H1 (cell line): Measurements from ENCODE around the gene RTN4RL1.
"Not testable (repeated sequence)": the region's sequence is repeated elsewhere in the genome, so short reads cannot be mapped to it uniquely, and the experiment has no call there.

Experiments used
- BACH1 ChIP-seq: IDR thresholded peaks from 2 replicates; pipeline ENCODE4 v1.6.1; 2012; ENCODE audit warnings: low read length, improper control_type of control experiment
- CTCF ChIP-seq, 3 experiments: IDR thresholded peaks; 1 replicate in 2 of 3; 2 replicates in 1 of 3; pipeline versions ENCODE4 v1.5.1 to v1.6.1; 2011; ENCODE audit warnings: low read length in 3 of 3, mild to moderate bottlenecking in 3 of 3, inconsistent platforms in 2 of 3, low read depth in 1 of 3, moderate library complexity in 1 of 3; ENCODE audit not compliant: insufficient read depth in 1 of 3; ENCODE audit errors: control extremely low read depth in 1 of 3
- GTF2F1 ChIP-seq: IDR thresholded peaks from 2 replicates; pipeline ENCODE4 v1.6.1; 2012; ENCODE audit warnings: low read depth, low read length, improper control_type of control experiment, borderline replicate concordance
- KDM4A ChIP-seq: IDR thresholded peaks from one replicate; pipeline ENCODE4 v1.7.1; 2012; ENCODE audit warnings: low read depth, mild to moderate bottlenecking, moderate library complexity, low read length, inconsistent platforms; ENCODE audit not compliant: severe bottlenecking
- MAX ChIP-seq: IDR thresholded peaks from 2 replicates; pipeline ENCODE4 v1.6.1; 2012; ENCODE audit warnings: inconsistent platforms
- NRF1 ChIP-seq: IDR thresholded peaks from 2 replicates; pipeline ENCODE4 v1.6.1; 2011; ENCODE audit warnings: mild to moderate bottlenecking, low read depth, low read length, improper control_type of control experiment
- POLR2A ChIP-seq, 2 experiments: IDR thresholded peaks; 1 replicate in 1 of 2; 2 replicates in 1 of 2; pipeline ENCODE4 v1.6.1; 2011; ENCODE audit warnings: low read depth in 2 of 2, low read length in 2 of 2, mild to moderate bottlenecking in 2 of 2; ENCODE audit errors: control extremely low read depth in 1 of 2
- RAD21 ChIP-seq, 2 experiments: IDR thresholded peaks in 1 of 2; conservative IDR thresholded peaks in 1 of 2; 2 replicates each; pipeline ENCODE4 v1.6.1; 2011; ENCODE audit warnings: low read depth in 2 of 2, low read length in 2 of 2, improper control_type of control experiment in 1 of 2, inconsistent platforms in 1 of 2, mild to moderate bottlenecking in 1 of 2, moderate library complexity in 1 of 2
- YY1 ChIP-seq: IDR thresholded peaks from 2 replicates; pipeline ENCODE4 v1.6.1; 2011; ENCODE audit warnings: low read depth, mild to moderate bottlenecking, low read length

GRCh38 chr17:2013220-2013993 lies 11.7 kb downstream of the RTN4RL1 start:
- not testable (repeated sequence) for TF ChIP-seq CTCF (IDR thresholded peaks at IDR 0.05; ENCODE audit: control extremely low read depth in 1 of 3, insufficient read depth in 1 of 3, low read depth in 1 of 3, low read length in 3 of 3); RAD21 (IDR thresholded peaks at IDR 0.05 in 1 of 2, conservative IDR thresholded peaks at IDR 0.05 in 1 of 2; ENCODE audit: low read depth in 2 of 2, low read length in 2 of 2); KDM4A; GTF2F1; YY1; POLR2A (IDR thresholded peaks at IDR 0.05; ENCODE audit: control extremely low read depth in 1 of 2, low read depth in 2 of 2, low read length in 2 of 2); BACH1; MAX; NRF1
